Right atrium auricular region (tissue), 2 donors: ENCODE results near the gene CIB2. TPM values are rescaled to one million over a fixed set of nuclear protein-coding genes. Genes with fewer than 3 reads are reported as not detected.

Source experiments
- DNase-seq: peaks from one replicate; pipeline ENCODE4 v3.0.0-alpha.2; 2019; ENCODE audit warnings: low spot score
- H3K27ac ChIP-seq, 2 donors: fragments of 200-600 bp; sonication (generic); 1 replicate in 1 of 2; 2 replicates in 1 of 2; pipeline ENCODE4 v1.5.1; 2016 to 2019
- H3K27me3 ChIP-seq, 2 donors: fragments of 200-600 bp; sonication (generic); one replicate each; pipeline versions ENCODE4 v1.5.1 to v1.6.0; 2017 to 2019
- H3K36me3 ChIP-seq: fragments of 200-600 bp; sonication (generic); one replicate; pipeline ENCODE4 v1.5.1; 2016
- H3K4me1 ChIP-seq, 2 donors: fragments of 200-600 bp; sonication (generic); one replicate each; pipeline versions ENCODE4 v1.5.1 to v1.6.0; 2017 to 2019
- H3K4me3 ChIP-seq, 2 donors: fragments of 200-600 bp; sonication (generic); 1 replicate in 1 of 2; 2 replicates in 1 of 2; pipeline ENCODE4 v1.5.1; 2017 to 2019; ENCODE audit warnings: mild to moderate bottlenecking in 1 of 2, moderate library complexity in 1 of 2
- H3K9me3 ChIP-seq, 2 donors: fragments of 200-600 bp; sonication (generic); one replicate each; pipeline ENCODE4 v1.5.1; 2019
- CTCF ChIP-seq, 2 donors: fragments of 200-600 bp; sonication (generic); IDR thresholded peaks; one replicate each; pipeline ENCODE4 v1.5.1; 2019; ENCODE audit warnings: antibody characterized with exemption in 2 of 2
- total RNA-seq, 2 donors: library from RNA; depleted of rRNA; stranded (reverse); fragments of >200 nt; gene quantifications; one replicate each; pipeline ENCODE4 v1.1.0, GENCODE V29; 2016

Gene CIB2
- total RNA-seq, 2 donors from 2014 or later = 37.2 to 38.6 TPM

- no peaks in the 10 kb centered on the region for H3K27me3 ChIP-seq
- no peaks in the 10 kb centered on the region for H3K4me1 ChIP-seq
- DNase-seq = no peak
- no peak for TF ChIP-seq CTCF (IDR thresholded peaks at IDR 0.05)
- H3K9me3 ChIP-seq = no peaks in the 10 kb centered on the region
- H3K4me3 ChIP-seq = no peak overlapping the region
- no peak overlapping the region for H3K27ac ChIP-seq
- H3K36me3 ChIP-seq = no peaks in the 10 kb centered on the region
Measured at GRCh38 chr15:78084449-78084750, 46.8 kb downstream of the CIB2 start.

- H3K4me3 ChIP-seq = no peak overlapping the region
- H3K4me1 ChIP-seq = no peaks in the 10 kb centered on the region
- no peak overlapping the region for H3K27ac ChIP-seq
- no peak for TF ChIP-seq CTCF (IDR thresholded peaks at IDR 0.05)
- no peak for DNase-seq
- H3K9me3 ChIP-seq = no peaks in the 10 kb centered on the region
- no peaks in the 10 kb centered on the region for H3K27me3 ChIP-seq
- no peaks in the 10 kb centered on the region for H3K36me3 ChIP-seq
Measured at GRCh38 chr15:78083687-78084448, 47.4 kb downstream of the CIB2 start.

- Histone ChIP-seq H3K36me3 (no peaks in the 10 kb centered on the region), H3K27ac (no peak overlapping the region), H3K27me3 (no peaks in the 10 kb centered on the region), H3K4me3 (no peak overlapping the region), H3K4me1 (peaks cover 0 to under 1% of the 10 kb centered on the region in 2 donors), H3K9me3 (no peaks in the 10 kb centered on the region)
- no peak for DNase-seq
- TF ChIP-seq CTCF (IDR thresholded peaks at IDR 0.05) = no peak
Measured at GRCh38 chr15:78083186-78083585, 48.1 kb downstream of the CIB2 start.

- Histone ChIP-seq H3K9me3 (no peaks in the 10 kb centered on the region), H3K36me3 (no peaks in the 10 kb centered on the region), H3K27me3 (no peaks in the 10 kb centered on the region), H3K4me1 (peaks cover 0 to 5% of the 10 kb centered on the region in 2 donors), H3K27ac (no peak overlapping the region), H3K4me3 (no peak overlapping the region)
- no peak for TF ChIP-seq CTCF (IDR thresholded peaks at IDR 0.05)
- no peak for DNase-seq
Measured at GRCh38 chr15:78082743-78083110, 48.5 kb downstream of the CIB2 start.

GRCh38 chr15:78082106-78082742, 49.0 kb downstream of the CIB2 start:
- no peak for TF ChIP-seq CTCF (IDR thresholded peaks at IDR 0.05)
- Histone ChIP-seq H3K27ac (no peak overlapping the region), H3K9me3 (no peaks in the 10 kb centered on the region), H3K27me3 (no peaks in the 10 kb centered on the region), H3K4me1 (peaks cover 0 to 6% of the 10 kb centered on the region in 2 donors), H3K36me3 (no peaks in the 10 kb centered on the region), H3K4me3 (no peak overlapping the region)
- no peak for DNase-seq

GRCh38 chr15:78080088-78080460, 51.2 kb downstream of the CIB2 start:
- DNase-seq = no peak
- H3K36me3 ChIP-seq = no peaks in the 10 kb centered on the region
- H3K27me3 ChIP-seq = no peaks in the 10 kb centered on the region
- peaks cover 0 to 26% of the 10 kb centered on the region in 2 donors for H3K4me1 ChIP-seq
- H3K4me3 ChIP-seq = no peak overlapping the region
- no peak for TF ChIP-seq CTCF (IDR thresholded peaks at IDR 0.05)
- no peaks in the 10 kb centered on the region for H3K9me3 ChIP-seq
- H3K27ac ChIP-seq = no peak overlapping the region
